ENCODE measurements around the gene PLB1.

The PLB1 gene

GRCh38 chr2:28595323-28595722, 99.5 kb downstream of the PLB1 start:
- H3K4me3 ChIP-seq (replicated peaks in 1 of 2; ENCODE audit: low read depth in 2 of 2, low read length in 2 of 2): no peak overlapping the region
- TF ChIP-seq CTCF (IDR thresholded peaks at IDR 0.05; ENCODE audit: low read depth, low read length): no peak
- no peak for DNase-seq (ENCODE audit: low read depth in 2 of 2)

- no peak for DNase-seq (ENCODE audit: low read depth in 2 of 2)
- H3K4me3 ChIP-seq (replicated peaks in 1 of 2; ENCODE audit: low read depth in 2 of 2, low read length in 2 of 2): no peak overlapping the region
- TF ChIP-seq CTCF (IDR thresholded peaks at IDR 0.05; ENCODE audit: low read depth, low read length): no peak
These were observed 102.6 kb downstream of the PLB1 start for GRCh38 chr2:28598484-28598883.

DNA sequence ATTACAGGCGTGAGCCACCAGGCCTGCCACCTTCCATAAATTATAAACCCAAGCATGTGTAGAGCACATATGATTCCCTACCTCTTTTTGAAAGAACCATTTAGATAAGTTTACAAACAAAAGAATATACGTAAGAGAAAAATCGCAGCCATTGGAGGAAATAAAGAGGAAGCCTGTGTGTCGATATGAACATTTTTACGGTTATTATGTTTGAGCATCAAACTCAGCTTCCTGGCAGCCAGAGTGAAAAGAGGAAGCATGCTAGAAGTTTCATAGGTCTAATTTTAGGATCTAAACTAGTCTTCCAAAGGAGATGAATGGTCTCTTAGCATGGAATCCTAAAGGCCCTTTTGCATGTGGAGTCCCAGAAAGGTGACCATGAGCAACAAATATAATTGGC, 104.3 kb downstream of the PLB1 start:
- no peak overlapping the region for H3K4me3 ChIP-seq (replicated peaks in 1 of 2; ENCODE audit: low read depth in 2 of 2, low read length in 2 of 2)
- no peak for DNase-seq (ENCODE audit: low read depth in 2 of 2)
- TF ChIP-seq CTCF (IDR thresholded peaks at IDR 0.05; ENCODE audit: low read depth, low read length): no peak

GRCh38 chr2:28601616-28602015, 105.8 kb downstream of the PLB1 start:
- H3K4me3 ChIP-seq (replicated peaks in 1 of 2; ENCODE audit: low read depth in 2 of 2, low read length in 2 of 2): no peak overlapping the region
- TF ChIP-seq CTCF (IDR thresholded peaks at IDR 0.05; ENCODE audit: low read depth, low read length): no peak

DNA sequence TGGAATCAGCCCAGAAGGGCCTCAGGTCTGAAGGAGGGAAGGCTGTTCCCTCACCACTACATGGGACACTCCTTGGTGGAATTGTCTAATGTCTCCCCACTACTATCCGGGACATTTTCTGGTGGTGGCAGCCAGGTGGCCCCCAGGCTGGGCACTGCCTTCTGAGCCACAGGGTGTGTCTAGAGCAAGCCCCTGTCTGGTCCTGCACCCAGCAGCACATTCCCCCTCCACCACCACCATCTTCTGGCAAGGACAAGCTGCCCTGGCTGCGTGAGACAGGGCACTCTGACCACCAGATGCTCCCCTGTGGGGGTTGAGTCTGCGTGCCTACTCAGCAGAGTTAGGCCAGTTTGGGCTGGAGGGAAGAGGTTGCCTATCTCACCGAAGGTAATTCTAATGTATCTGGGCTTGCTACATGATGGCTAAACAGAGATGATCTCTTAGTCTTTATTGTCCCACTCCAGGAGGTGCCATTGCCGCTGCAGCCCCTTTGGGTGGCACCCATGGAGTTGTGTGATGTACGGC, 106.3 kb downstream of the PLB1 start:
- DNase-seq (ENCODE audit: low read depth in 2 of 2): no peak
- no peak overlapping the region for H3K4me3 ChIP-seq (replicated peaks in 1 of 2; ENCODE audit: low read depth in 2 of 2, low read length in 2 of 2)
- TF ChIP-seq CTCF (IDR thresholded peaks at IDR 0.05; ENCODE audit: low read depth, low read length): no peak

More at GRCh38 chr2:28601616-28602015, 105.8 kb downstream of the PLB1 start:
- DNase-seq (ENCODE audit: low read depth in 2 of 2): no peak

- no peak overlapping the region for H3K4me3 ChIP-seq (replicated peaks in 1 of 2; ENCODE audit: low read depth in 2 of 2, low read length in 2 of 2)
- peak in 1 of 2 donors; percentile 29 for DNase-seq (ENCODE audit: low read depth in 2 of 2)
- TF ChIP-seq CTCF (IDR thresholded peaks at IDR 0.05; ENCODE audit: low read depth, low read length): no peak
These were observed 107.1 kb downstream of the PLB1 start for GRCh38 chr2:28602751-28603639.
